Measurements from ENCODE around the gene NUP93.

GRCh38 chr16:56736476-56736875 lies 6.5 kb downstream of the NUP93 start:
- TF ChIP-seq EZH2phosphoT487 (IDR thresholded peaks at IDR 0.05; ENCODE audit: low read length) (no peak), CTCF (IDR thresholded peaks at IDR 0.05; ENCODE audit: low read length) (no peak)

Measured in MM.1S (cell line).